Aorta (tissue), 5 donors: ENCODE results near the gene CCDC68. TPM values are rescaled to one million over a fixed set of nuclear protein-coding genes. Genes with fewer than 3 reads are reported as not detected.
"Not testable (repeated sequence)": the region's sequence is repeated elsewhere in the genome, so short reads cannot be mapped to it uniquely, and the experiment has no call there.

ENCODE experiments used
- ATAC-seq: fragments of 200-7000 bp; cut with Tn5 transposase; one replicate; pipeline ENCODE4 v1.9.1; 2022; ENCODE audit warnings: moderate library complexity; ENCODE audit not compliant: low FRiP score
- DNase-seq, 2 donors: peaks; one replicate each; pipeline ENCODE4 v3.0.0-alpha.2; 2020
- H3K27ac ChIP-seq, 2 donors: one replicate each; pipeline ENCODE4 v1.5.1; 2013; ENCODE audit warnings: low read length in 2 of 2, mild to moderate bottlenecking in 2 of 2, moderate library complexity in 2 of 2, control low read depth in 1 of 2, inconsistent platforms in 1 of 2, low read depth in 1 of 2
- H3K27me3 ChIP-seq, 2 donors: one replicate each; pipeline ENCODE4 v1.6.1; 2013; ENCODE audit warnings: control low read depth in 1 of 2, low read length in 1 of 2, mild to moderate bottlenecking in 1 of 2, moderate library complexity in 1 of 2; ENCODE audit not compliant: insufficient read depth in 2 of 2, control insufficient read depth in 1 of 2
- H3K36me3 ChIP-seq, 2 donors: one replicate each; pipeline ENCODE4 v1.6.1; 2013; ENCODE audit warnings: control low read depth in 1 of 2, low read length in 1 of 2, mild to moderate bottlenecking in 1 of 2; ENCODE audit not compliant: insufficient read depth in 2 of 2, control insufficient read depth in 1 of 2
- H3K4me1 ChIP-seq, 2 donors: one replicate each; pipeline ENCODE4 v1.6.1; 2013; ENCODE audit warnings: low read length in 2 of 2, control low read depth in 1 of 2, mild to moderate bottlenecking in 1 of 2, moderate library complexity in 1 of 2; ENCODE audit not compliant: insufficient read depth in 2 of 2, control insufficient read depth in 1 of 2
- H3K4me3 ChIP-seq, 2 donors: one replicate each; pipeline ENCODE4 v1.5.1; 2013; ENCODE audit warnings: low read length in 2 of 2, control low read depth in 1 of 2, mild to moderate bottlenecking in 1 of 2
- H3K9me3 ChIP-seq: one replicate; pipeline ENCODE4 v1.6.1; 2013; ENCODE audit warnings: mild to moderate bottlenecking, low read length; ENCODE audit not compliant: control insufficient read depth
- WGBS, 2 donors: extraction: QIAGEN DNeasy Blood & Tissue Kit; methylation state at CpG; one replicate each; pipeline ENCODE4 v1.1.7; 2013; 5-methylcytosine and 5-hydroxymethylcytosine counted together
- intact Hi-C, 2 donors: fragments of 100-400 bp; cut with DNase I; formaldehyde crosslinking; loops; one replicate each; pipeline versions ENCODE4 v1.14.2 to v1.15.0; 2022
- polyA plus RNA-seq, 2 donors: library from polyadenylated mRNA; stranded (reverse); fragments of 200-250 nt; gene quantifications; one replicate each; pipeline ENCODE4 v1.2.3, GENCODE V29; 2013
- total RNA-seq, 2 donors: library from RNA; stranded (reverse); fragmentation: NEBNext Ultra II Directional; extraction: Animal tissue kit (Norgen Biotek cat#: 25700); gene quantifications; one replicate each; pipeline ENCODE4 v1.2.1, GENCODE V29; 2021
- donor health status: healthy with polysubstance abuse.
- donor health status: Bipolar disorder and iron deficiency.
- donor health status: DM: no; HTN: no; CAD: no.
- donor health status: DM: no; HTN: no; CAD: no.
- donor health status: DM: yes; HTN: yes; CAD: no.

CCDC68 gene
- total and polyA plus RNA-seq, 4 donors = 1.9 to 9.4 (median 6.4) TPM

DNA sequence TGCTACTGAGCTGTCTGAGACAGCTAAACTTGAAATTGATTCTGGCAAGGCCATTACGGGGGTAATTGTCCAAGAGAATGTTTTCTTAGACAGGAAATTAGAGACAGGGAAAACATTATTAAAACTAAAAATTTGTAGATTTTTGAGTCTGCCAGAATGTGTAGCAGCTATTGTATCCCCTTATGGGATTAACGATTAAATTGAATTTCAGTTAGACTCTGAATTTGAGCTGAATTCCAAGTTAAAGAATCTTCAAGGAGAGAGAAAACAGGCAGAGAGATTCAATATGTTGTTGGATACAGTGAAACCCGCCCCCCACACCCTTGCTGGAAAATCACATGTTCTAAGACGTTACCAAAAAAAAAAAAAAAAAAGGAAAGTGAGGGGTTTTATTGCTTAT, 32.7 kb upstream of the CCDC68 start:
- H3K4me3 ChIP-seq = no peak overlapping the region
- no peak for DNase-seq
- no peak for ATAC-seq
- intact Hi-C loops = no loop called here
- no peaks in the 10 kb centered on the region for H3K27me3 ChIP-seq
- H3K4me1 ChIP-seq = no peaks in the 10 kb centered on the region
- no peaks in the 10 kb centered on the region for H3K36me3 ChIP-seq
- H3K27ac ChIP-seq = no peak overlapping the region
- WGBS, 2 donors = 44 to 52% methylated on average over 4 of the region's 4 CpGs
- H3K9me3 ChIP-seq = no peaks in the 10 kb centered on the region

DNA sequence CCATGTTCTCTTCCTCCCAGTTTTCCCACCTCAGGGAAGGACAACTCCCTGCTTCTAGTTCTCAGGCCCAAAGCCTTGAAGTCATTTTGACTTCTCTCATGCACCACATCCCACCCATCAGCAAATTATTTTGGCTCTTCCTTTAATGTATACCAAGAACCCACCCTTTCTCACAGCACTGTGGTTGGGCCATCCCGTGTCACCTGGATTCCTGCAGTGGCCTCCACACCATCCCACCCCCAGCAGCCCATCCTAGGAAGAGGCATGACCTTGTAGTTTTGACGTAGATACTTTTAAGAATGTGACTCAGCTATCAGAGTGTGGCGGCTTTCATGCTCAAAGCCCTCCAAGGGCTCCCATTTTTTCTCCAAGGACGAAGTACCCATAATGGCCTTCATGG, 25.6 kb upstream of the CCDC68 start:
- no peak for ATAC-seq
- Histone ChIP-seq H3K9me3 (no peaks in the 10 kb centered on the region), H3K36me3 (no peaks in the 10 kb centered on the region), H3K27ac (no peak overlapping the region), H3K27me3 (no peaks in the 10 kb centered on the region), H3K4me3 (no peak overlapping the region), H3K4me1 (no peaks in the 10 kb centered on the region)
- WGBS, 2 donors = 83 to 86% methylated on average over 4 of the region's 4 CpGs
- intact Hi-C loops = loop anchor here in 1 of 2 donors (10.0 kb wide), 1 partner anchor 310 kb away; no protein-coding TSS in a partner anchor
- no peak for DNase-seq

DNA sequence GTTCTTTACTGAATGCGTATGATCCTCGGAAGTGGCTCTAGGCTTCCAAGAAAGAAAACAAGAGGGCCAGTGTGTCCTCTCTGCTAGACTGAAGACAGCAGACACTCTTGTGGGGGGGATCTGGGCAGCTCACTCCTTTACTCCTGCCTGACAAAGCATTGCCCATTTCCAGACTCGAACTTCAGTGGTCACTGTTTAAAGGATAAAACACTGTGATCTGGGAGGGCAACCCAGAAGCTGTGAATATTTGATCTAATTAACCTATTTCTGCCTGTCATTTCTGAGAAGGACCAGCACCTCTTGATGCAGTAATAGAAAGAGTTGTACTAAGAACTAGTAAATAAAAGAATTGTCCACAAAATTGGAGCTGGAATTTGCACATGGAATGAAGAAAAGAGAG, 24.5 kb upstream of the CCDC68 start:
- Histone ChIP-seq H3K36me3 (no peaks in the 10 kb centered on the region), H3K27me3 (no peaks in the 10 kb centered on the region), H3K9me3 (peaks cover 2% of the 10 kb centered on the region), H3K27ac (no peak overlapping the region), H3K4me3 (no peak overlapping the region), H3K4me1 (no peaks in the 10 kb centered on the region)
- no peak for DNase-seq
- intact Hi-C loops = loop anchor here in 1 of 2 donors (10.0 kb wide), 1 partner anchor 309 kb away; no protein-coding TSS in a partner anchor
- ATAC-seq = no peak
- 67 to 71% methylated on average over 3 of the region's 3 CpGs for WGBS, 2 donors

DNA sequence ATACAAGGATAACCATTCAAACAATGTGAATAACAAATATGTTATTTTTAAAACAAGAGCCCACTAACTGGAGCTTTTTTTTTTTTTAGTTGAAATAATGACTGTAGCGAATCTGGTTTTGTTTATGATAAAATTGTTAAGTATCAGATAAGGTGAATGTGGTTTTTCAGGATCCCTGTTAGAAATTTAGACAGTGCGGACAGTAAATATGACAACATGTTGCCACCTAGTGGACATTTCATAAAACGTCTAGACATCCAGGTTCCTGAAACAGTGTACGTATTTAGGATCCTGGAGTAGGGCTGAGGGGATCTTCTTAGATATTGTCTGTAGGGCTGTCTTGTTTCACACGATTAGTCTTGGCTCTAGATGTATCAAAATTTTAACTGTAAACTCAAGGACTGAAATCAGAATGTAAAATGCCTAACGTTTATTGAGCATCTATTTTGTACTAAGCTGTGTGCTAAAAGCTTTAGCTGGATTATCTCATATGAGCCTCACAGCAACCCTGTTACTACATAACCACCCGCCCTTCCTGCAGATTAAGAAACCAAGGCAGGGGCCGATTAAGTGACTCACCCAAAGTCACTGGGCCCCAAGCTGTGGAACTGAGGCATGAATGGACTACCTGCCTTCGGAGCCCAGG, 23.9 kb upstream of the CCDC68 start:
- H3K27ac ChIP-seq = no peak overlapping the region
- intact Hi-C loops = loop anchor here in 1 of 2 donors (10.0 kb wide), 1 partner anchor 308 kb away; no protein-coding TSS in a partner anchor
- 27% methylated on average over 9 of the region's 9 CpGs for WGBS, 2 donors
- no peak overlapping the region for H3K4me3 ChIP-seq
- no peaks in the 10 kb centered on the region for H3K36me3 ChIP-seq
- no peak for ATAC-seq
- no peaks in the 10 kb centered on the region for H3K4me1 ChIP-seq
- no peak for DNase-seq
- H3K27me3 ChIP-seq = no peaks in the 10 kb centered on the region
- peaks cover 2% of the 10 kb centered on the region for H3K9me3 ChIP-seq

DNA sequence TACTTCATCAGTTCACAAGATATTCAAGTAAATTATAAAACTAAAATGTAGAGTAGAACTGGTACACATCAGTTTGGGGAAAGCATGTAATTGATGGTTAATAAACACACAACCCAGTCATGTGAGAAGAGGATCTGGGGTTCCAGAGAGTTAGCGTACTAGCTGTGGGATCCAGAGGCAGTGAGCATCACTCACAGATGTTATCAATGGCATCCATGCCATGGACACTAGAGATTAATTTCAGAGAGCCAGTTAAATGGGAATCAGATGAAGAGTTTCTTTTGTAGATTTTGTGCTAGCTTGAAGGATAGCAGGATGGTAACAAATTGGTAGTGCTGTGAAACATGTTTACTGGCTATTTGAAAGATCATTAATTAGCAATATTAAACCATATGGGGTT, 21.8 kb upstream of the CCDC68 start:
- H3K27ac ChIP-seq = no peak overlapping the region
- ATAC-seq = no peak
- intact Hi-C loops = loop anchor here in 1 of 2 donors (10.0 kb wide), 1 partner anchor 306 kb away; no protein-coding TSS in a partner anchor

DNA sequence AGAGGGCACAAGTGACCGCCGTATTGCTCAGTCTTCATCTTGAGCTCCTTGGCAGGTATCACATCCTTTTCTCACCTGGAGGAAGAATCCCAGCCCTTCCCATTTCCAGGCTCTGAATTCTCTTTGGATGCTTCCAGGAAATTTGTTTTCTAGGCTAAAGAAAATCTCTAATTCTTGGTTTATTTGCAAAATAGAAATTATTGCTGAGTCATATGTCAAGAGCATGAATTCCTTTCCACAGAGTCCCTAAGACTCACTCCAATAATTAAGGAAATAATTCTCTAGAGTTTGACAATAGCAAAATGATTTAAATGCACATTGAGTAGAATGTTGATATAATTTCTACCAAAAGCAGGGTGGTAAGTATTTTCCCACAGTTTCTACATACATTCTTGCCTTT, 16.3 kb upstream of the CCDC68 start:
- 67 to 89% methylated on average over 2 of the region's 2 CpGs for WGBS, 2 donors
- no peak for DNase-seq
- H3K27me3 ChIP-seq = no peaks in the 10 kb centered on the region
- H3K4me1 ChIP-seq = no peaks in the 10 kb centered on the region
- no peak for ATAC-seq
- H3K27ac ChIP-seq = no peak overlapping the region
- peaks cover 3% of the 10 kb centered on the region for H3K9me3 ChIP-seq
- no peaks in the 10 kb centered on the region for H3K36me3 ChIP-seq
- no peak overlapping the region for H3K4me3 ChIP-seq
- intact Hi-C loops = no loop called here

More for the DNA sequence above, 21.8 kb upstream of the CCDC68 start:
- Histone ChIP-seq H3K36me3 (no peaks in the 10 kb centered on the region), H3K27me3 (no peaks in the 10 kb centered on the region), H3K4me3 (no peak overlapping the region), H3K9me3 (peaks cover 2% of the 10 kb centered on the region), H3K4me1 (no peaks in the 10 kb centered on the region)
- DNase-seq = no peak
- 88% methylated on average over 1 of the region's 1 CpG for WGBS, 2 donors

DNA sequence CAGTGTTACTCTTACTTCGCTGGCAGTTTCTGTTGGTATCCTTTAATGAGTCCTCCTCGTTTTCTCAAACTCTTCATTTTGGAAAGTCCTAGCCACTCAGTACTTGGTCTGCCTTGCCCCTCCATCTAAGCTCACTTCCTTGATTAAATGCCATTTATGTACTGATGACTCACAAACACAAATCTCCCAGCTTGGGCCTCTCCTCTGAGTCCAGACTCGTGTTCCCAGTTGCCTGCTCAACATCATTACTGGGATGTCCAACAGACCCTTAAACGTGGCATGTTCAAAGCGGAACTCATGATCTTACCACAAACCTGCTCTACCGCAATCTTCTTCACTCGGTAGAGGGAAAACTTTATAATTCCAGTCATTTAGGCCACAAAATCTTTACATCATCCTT, 13.8 kb upstream of the CCDC68 start:
- no peak for DNase-seq
- Histone ChIP-seq H3K27ac (no peak overlapping the region), H3K36me3 (no peaks in the 10 kb centered on the region), H3K27me3 (no peaks in the 10 kb centered on the region), H3K4me1 (no peaks in the 10 kb centered on the region), H3K9me3 (peaks cover 2% of the 10 kb centered on the region), H3K4me3 (no peak overlapping the region)
- no peak for ATAC-seq
- 86 to 88% methylated on average over 7 of the region's 7 CpGs for WGBS, 2 donors
- intact Hi-C loops = no loop called here

DNA sequence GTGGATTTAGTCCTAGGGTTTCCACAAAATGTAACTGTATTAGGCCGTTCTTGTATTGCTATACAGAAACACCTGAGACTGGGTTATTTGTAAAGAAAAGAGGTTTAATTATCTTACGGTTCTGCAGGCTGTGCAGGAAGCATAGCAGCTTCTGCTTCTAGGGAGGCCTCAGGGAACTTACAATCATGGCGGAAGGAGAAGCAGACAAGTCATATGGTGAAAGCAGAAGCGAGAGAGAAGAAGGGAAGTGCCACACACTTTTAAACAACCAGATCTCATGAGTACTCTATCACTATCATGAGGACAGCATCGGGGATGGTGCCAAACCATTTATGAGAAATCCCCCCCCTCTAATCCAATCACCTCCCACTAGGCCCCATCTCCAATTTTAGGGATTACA, 9.5 kb upstream of the CCDC68 start:
- H3K9me3 ChIP-seq = peaks cover 2% of the 10 kb centered on the region

DNA sequence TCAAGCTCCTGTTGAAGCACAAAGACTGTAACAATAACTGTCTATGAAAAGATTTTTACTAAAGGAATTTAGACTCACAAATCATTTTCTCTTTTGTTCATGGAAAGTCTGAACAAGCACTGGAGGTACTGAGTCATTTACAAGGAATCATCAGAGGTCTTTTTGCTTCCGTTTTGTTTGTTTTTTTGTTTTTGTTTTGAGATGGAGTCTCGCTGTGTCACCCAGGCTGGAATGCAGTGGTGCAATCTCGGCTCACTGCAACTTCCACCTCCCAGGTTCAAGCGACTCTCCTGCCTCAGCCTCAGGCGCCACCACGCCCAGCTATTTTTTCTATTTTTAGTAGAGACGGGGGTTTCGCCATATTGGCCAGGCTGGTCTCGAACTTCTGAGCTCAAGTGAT, 9.0 kb upstream of the CCDC68 start:
- H3K4me3 ChIP-seq, H3K9me3 ChIP-seq, intact Hi-C loops, H3K27me3 ChIP-seq, H3K4me1 ChIP-seq, ATAC-seq, DNase-seq, H3K27ac ChIP-seq, H3K36me3 ChIP-seq: not testable (repeated sequence)
- WGBS, 2 donors = 92% methylated on average over 9 of the region's 9 CpGs

More for the DNA sequence above, 9.5 kb upstream of the CCDC68 start:
- H3K4me3 ChIP-seq = no peak overlapping the region
- no peaks in the 10 kb centered on the region for H3K27me3 ChIP-seq
- 92 to 96% methylated on average over 5 of the region's 5 CpGs for WGBS, 2 donors
- H3K4me1 ChIP-seq = no peaks in the 10 kb centered on the region
- no peaks in the 10 kb centered on the region for H3K36me3 ChIP-seq
- DNase-seq (no peak), ATAC-seq (no peak)
- intact Hi-C loops = no loop called here
- no peak overlapping the region for H3K27ac ChIP-seq
